CD1c-positive myeloid dendritic cell (primary cell): Measurements from ENCODE around the gene COG5.
"Not testable (repeated sequence)": the region's sequence is repeated elsewhere in the genome, so short reads cannot be mapped to it uniquely, and the experiment has no call there.

ENCODE experiments used
- DNase-seq: peaks from one replicate; pipeline ENCODE4 v3.0.0-alpha.2; 2016; ENCODE audit errors: extremely low spot score

COG5 gene

DNA sequence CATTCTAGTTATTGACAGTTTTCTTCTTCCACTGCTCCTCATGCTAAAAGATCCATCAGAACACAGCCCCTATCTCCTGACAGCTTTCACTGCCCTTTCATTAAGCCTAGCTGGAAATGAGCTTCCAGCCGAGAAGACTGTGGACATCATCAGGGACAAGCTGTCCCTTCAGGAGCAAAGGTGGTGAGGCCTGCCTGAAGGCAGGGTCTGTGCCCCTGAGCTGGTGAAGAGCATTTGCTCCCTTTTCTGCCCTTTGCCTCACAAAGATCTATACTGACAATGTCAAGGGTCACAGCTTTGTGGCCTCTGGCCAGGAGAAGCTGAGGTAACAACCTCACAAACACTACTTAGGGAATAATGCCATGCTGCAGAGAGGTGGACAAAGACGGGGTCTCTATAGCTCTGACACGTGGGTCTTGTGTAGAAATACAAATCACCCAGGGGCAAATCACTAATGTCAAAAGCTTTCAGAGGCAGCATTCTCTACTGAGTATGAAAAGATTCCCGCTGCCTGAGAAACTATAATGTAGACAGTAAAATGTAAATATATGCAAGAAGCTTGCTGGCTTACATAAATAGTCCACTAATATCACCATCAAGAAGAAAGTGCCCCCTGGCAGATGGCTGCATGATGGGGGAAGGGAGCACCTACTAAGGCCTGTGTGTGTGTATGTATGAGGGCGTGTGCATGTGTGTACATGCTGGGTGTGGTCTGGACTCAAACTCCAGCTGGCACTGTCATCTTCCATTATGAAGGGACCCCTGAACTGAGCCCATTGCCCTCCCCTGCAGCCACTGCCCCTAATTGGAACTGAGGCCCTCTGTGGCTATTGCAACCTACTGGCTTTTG, 339.1 kb downstream of the COG5 start:
- DNase-seq: no peak

DNA sequence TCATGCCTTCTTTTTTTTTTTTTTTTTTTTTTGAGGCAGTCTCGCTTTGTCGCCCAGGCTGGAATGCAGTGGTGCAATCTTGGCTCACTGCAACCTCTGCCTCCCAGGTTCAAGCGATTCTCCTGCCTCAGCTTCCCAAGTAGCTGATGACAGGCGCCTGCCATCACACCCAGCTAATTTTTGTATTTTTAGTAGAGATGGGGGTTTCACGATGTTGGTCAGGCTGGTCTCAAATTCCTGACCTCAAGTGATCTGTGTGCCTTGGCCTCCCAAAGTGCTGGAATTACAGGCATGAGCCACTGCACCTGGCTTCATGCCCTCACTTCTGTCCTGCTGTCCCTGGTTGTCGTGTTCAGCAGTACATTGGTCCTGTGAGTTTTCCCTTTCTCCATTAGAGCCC, 342.9 kb downstream of the COG5 start:
- not testable (repeated sequence) for DNase-seq

DNA sequence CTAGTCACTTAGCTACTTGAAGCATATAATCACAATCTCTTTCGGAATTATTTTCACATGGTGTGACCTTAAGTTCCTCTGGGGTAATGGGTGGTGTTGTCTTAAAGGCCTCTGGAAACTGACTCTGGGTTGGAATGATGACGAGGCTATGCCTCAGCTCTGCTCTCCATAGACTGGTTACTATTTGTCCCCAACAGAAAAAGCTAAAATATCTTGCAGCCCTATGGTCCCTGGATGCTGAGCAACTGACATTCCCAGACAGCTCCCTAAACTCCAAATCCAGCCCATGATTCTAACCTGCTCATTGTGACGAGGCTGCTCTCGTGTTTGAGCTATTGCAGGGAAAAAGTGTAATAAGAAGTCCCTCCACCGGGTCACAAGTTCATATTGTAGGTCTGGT, 343.4 kb downstream of the COG5 start:
- DNase-seq: no peak

DNA sequence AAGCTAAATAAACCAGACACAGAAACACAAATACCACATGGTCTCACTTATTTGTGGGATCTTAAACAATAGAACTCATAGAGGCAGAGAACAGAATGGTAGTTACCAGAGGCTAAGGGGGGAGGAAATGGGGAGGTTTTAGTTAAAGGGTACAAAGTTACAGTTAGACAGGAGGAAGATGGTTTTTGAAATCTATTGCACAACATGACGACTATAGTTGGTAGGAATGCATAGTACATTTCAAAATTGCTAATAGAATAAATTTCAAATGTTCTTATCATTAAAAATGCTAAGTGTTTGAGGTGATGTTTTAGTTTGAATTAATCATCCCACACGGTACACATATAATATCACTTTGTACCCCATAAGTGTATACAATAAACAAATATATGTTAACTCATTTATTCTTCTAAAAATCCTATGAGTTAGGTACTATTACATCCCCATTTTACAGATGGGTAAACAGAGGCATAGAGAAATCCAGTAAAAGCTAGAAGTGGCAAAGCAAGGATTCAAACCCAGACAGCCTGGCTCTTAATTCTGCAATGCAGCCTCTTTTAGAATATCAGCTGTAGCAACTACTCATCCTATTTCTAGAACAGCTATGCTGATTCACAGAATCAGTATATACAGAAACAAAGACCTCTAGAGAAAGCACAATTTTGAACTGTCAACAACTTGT, 344.0 kb downstream of the COG5 start:
- DNase-seq: no peak

DNA sequence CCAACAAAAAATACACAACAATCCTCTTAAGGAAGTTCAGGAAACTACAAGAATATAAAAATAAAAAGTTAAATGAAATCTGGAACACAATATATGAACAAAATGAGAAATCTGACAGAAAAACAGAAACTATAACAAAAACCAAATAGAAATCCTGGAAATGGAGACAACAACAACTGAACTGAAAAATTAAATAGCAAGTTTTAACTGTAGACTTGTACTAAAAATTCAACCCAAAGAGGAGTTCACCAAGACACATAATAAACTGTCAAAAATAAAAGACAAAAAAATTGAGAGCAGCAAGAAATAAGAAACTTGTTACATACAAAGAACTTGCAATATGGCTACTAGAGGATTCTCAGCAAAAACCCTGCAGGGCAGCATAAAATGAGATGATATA, 349.8 kb downstream of the COG5 start:
- no peak for DNase-seq

DNA sequence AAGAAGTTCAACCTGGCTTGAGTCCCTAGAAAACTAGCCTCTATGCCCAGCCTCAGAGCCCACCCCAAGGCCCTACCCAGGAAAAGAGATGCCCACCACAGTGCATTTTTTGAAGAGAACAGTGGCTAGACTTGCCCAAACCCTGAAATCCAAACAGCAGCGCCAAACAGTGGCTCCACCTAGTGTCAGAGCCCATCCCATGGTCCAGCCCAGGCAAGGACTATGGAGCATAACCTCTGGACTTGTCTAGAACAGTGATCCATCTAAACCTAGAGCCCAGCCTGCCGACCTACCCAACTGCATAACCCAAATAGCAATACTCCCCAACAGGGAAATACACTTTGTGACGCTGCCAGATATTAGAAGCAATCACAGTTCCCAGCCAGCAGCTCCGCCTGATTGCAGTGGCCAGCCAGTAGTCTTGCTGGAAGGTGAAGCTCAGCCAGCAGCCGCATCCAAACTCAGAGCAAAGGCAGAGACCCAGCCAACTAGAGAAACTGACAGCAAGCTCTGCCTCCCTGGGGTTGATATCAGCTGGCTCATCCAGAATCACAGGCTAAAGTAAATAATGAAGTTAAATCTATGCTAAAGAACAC, 350.4 kb downstream of the COG5 start:
- no peak for DNase-seq

DNA sequence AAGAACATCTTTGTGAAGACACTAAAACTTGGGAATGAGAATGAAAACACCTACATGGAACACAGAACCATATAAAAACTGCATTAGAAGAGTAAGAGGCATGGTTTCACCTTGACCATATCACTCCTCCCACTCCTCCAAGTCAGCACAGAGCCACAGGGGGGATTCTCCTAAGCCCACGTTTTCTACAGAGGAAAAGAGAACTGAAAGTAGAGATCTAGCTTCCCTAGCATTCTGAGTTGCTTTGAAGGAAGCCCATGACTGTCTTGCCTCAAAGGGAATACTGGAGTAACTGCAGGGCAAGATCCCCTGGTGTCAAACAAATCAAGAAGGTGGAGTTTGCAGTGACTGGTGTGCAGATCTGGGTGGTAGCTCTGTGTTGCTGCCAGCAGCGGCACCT, 351.0 kb downstream of the COG5 start:
- peak; percentile 63 for DNase-seq

DNA sequence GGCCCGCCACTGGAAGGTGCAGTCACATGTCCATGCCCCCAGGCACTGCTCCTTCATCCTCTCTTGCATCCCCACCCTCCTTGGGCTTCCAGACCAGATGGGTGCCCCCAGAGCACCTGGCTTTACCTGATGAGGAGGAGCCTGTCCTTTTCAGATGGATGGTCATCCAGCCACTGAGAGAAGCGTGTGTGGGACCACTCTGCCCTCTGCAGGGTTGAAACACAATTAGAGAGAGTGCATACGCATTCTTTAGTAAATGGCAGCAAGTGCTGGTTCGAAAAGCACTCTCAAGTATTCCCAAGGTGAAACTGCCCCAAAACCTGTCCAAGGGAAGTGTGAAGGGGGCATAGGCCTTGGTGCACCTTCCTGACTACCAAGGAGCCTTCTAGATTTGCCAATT, 353.3 kb downstream of the COG5 start:
- no peak for DNase-seq

DNA sequence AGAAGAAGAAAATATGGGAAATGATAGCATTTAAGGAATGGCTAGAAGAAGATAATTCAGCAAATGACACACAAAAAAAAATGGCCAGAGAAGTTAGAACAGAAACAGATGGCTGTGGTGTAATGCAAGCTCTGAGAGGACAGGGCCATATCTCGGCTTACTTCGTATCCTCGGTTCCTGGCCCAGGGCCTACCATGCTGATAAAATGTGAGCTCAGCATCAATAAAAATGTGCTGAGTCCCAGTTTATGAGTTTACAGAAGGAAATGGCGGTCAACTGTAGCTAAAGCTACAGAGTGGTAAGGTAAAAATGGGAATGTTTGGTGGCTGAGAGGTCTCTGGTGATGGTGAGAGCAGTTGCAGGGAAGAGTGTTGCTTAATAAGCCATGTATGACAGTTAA, 354.2 kb downstream of the COG5 start:
- DNase-seq: no peak

DNA sequence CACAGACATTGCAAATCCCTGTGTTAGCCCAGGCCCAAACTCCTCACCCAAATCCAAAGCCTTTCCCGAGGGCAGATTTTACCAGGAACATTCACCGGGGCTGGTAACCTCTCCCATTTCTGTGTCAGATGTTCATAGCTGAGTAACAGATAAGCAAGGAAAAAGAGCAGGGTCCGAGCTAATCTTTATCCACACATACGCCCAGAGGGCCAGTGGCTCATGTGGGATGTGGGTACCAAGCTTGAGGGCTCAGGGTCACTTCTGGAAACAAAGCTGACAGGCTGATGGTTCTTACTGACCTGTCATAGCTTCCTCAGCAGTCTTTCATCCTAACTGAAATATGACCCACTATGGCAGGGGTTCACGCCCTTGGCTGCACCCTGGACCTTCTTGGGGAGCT, 355.2 kb downstream of the COG5 start:
- DNase-seq: no peak

DNA sequence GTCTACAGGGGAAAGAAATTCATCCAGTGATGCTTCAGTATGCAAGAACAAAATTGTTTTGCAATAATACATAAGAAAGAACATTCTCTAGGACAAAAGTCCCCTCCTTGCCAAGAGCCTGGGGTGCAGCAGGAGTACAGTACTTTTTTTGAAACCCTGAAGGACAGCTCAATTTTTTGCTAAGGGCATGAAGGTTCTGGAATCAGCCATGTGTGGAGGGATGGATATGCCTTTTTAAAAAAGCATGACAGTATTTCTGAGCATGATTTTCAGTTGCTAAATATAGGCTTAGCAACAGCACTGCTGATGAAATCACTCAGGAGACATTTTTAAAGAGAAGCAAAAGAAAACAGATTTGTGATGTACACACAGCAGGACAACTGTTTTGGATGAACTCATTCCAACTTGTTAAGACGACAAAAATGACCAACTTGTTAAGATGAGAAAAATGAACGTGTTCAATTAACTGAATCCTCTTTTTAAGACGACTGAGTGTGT, 355.6 kb downstream of the COG5 start:
- no peak for DNase-seq

DNA sequence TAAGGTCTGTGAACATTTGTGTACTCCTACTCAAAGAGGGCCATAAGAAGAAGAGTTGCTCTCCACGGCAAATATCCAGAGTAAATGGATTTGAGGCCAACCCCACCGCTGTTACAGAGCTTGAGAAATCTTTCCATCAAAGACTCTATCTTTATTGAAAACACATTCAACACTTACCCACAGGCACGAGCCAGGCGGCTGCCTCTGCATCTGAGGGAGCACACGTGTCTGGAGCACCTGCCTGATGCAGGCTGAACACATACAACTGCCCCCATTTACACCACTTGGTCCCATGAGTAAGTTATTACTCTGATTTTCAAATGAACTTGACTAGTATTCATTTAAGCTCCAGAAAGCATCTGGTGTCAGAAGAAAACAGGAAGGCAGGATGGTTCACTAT, 356.3 kb downstream of the COG5 start:
- DNase-seq: no peak

DNA sequence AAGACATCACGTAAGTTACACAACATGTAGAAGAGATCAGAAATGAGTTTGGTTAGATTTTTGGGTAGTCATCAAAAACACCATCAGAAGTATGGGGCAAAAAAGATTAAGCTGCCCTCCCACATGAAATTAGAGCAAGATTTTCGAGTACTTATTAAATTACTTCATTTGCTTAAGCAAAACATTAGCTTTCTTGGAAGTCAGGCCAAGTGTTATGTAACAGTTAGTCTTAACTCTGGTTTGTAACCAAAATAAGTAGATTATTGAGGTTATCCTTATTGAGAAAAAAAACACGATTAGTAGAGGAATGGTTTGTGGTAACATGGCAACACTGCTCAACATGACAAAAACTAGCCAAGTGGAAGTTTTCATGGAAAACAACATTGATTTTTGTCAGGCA, 357.0 kb downstream of the COG5 start:
- DNase-seq: no peak

DNA sequence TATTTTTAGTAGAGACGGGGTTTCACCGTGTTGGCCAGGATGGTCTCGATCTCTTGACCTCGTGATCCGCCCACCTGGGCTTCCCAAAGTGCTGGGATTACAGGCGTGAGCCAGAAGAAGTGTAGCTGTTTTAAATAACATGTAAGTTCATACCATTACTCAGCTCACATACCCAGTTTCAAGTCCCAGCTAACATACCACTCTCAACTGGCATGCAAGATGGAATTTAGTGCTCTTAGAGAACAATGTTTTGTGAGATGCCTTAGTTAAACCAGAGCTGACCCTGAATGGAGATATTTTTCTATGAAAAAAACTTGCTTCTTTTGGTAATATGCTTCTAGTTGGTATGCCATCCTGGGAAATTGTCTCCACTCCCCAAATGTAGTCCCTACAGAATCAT, 357.6 kb downstream of the COG5 start:
- no peak for DNase-seq

DNA sequence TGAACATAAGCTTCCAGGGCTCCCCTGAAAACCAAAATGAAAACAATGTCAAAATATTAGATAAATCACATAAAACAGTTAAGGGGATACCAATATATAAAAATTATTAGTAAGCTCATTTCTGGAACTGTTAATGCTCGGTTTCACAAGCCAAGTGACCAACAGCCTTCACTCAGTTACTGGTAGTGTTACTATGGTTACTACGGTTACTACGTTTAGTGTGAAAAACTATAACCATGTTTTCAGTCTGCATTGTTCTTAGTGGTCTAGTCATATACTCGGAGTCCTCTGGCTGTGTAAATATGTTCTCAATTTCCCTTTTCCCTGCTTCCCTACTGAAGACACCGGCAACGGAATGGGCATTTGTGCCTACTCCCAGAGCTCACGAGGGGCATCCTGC, 360.1 kb downstream of the COG5 start:
- no peak for DNase-seq

DNA sequence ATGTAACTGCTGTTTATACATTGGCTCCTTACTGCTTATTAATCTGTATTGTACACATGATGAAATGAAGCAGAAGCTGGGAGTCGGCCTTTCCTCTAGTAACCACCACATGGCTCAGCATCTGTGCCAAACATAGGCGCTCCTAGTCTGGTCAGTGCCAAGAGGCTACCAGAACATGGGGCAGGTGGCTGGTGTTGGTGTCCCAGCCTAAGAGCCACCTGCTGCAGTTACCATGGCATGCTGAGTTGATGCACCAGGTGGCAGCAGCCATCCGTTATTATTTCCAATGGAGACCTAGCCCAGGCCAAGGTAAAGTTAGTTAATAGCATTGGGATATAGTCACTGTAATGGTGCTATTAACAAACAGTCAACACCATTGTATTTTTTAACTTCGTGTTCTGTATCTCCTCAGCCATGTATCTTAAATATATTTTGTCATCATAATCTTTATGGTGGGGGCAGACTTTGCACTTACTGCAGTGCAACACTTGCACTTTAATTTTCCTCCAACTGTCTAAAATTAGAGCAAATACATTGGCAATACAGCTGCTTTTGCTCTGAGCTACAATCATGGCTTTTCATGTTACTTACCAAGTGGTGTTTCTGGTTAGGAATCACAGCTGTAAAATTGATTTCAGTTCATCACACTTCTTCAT, 361.8 kb downstream of the COG5 start:
- peak; percentile 20 for DNase-seq

DNA sequence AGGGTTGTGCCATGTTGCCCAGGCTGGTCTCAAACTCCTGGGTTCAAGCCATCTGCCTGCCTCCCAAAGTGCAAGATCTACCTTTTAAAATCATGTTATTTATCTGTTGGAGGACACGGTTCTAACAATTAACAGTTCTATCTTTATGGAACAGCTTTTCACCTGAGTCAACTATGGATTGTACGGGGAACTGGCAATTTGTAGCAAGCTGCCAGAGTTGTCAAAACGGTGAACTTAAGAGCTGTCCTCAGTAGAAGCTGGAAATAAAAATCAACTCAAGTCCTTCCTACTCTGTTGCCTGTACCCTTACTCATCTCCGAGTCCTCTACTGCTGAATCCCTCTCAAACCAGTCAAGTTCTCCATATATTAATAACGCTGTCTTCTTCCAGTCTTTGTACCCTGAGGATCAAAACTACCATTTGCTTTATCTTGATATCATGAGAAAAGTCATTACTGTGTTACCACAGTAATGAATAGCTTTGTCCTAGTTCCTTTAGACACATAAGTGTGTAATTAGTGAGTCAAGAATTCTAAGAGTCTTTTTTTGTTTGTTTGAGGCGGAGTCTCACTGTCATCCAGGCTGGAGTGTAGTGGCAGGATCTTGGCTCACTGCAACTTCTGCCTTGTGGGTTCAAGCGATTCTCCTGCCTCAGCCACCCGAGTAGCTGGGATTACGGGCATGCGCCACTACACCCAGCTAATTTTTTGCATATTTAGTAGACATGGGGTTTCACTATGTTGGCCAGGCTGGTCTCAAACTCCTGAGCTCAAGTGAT, 366.7 kb downstream of the COG5 start:
- no peak for DNase-seq

DNA sequence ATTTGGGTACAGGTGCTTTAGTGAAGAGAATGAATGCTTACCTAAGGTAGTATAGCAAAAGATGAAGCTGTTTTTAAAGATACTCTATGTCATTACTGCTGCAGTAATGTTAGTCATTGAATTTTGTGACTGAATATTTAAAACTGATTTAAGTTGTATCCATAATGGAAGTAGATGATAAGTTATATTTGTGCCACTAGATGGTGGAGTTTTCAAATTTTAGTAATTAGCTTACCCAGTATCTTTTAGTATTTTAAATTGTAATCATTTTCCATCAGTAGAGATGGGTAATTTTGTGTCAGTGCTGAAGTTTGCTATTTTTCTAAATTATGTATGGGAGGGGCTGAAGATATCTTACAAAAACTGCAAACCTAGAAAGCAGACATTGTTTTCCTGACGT, 369.7 kb downstream of the COG5 start:
- DNase-seq: no peak

DNA sequence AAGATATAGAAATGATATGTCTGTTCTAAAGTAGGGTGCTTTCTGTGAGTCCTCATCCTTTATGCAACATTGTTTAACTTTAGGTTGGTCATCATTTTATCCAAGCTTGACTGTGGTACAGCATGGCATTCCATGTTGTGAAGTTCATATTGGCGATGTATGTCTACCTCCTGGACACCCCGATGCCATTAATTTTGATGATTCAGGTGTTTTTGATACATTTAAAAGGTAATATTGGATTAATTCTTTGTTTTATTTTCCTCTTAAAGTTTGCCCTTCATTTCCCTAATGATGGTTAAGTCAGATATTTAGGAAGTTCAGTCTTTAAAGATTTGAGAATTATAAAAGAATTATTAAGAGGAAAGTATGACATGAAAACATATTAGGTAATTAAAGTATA, 373.6 kb downstream of the COG5 start:
- DNase-seq: no peak

DNA sequence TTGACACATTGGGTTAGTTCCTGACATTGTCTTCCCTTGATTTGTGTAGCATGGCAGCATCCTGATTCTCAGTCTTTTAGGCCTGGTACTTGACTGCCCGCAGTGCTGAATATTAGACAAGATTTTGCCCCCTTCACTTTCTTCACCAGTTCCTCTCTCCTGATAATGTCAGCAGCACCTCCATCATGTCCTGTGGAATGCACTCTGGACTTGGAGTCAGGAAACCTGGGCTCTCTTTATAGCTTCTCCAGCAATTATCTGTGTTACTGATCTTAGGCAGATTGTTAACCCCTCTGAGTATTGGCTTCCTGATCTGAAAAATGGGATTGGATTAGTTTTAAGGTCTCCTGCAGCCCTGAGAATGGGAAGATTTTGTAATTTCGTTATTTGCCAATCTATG, 375.9 kb downstream of the COG5 start:
- no peak for DNase-seq

DNA sequence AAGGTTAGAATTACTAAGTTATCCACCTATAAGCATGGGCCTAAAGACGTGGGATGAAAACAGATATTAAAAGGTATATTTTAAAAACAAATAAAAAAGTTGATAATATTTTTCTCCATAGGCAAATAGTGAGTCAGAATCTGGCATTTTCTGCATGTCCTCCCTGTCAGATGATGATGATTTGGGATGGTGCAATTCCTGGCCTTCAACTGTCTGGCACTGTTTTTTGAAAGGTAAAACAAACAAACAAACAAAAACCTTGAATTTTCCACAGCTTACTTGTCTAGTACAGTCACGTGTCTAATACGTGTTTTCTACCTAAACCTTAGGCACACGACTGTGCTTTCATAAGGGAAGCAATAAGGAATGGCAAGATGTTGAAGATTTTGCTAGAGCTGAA, 377.5 kb downstream of the COG5 start:
- DNase-seq: no peak

DNA sequence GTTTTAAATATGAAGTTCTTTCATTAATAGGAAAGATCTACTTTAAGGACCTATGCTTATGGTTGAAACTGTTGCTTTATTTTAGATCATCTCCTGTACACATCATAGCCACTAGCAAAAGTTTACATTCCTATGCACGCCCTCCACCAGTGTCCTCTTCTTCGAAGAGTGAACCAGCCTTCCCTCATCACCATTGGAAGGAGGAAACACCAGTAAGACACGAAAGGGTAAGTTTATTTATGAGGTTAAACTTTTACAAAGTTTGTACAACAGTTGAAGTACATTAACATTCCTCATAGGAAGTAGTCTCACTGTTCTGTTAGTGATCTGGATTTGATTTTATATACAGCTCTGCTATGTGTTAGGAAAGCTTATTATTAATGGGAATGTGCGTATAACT, 378.0 kb downstream of the COG5 start:
- DNase-seq: no peak
